Uterus (tissue), 4 donors: ENCODE measurements around the gene HPSE2. TPM values are rescaled to one million over a fixed set of nuclear protein-coding genes. Genes with fewer than 3 reads are reported as not detected.

ENCODE experiments used
- DNase-seq, 2 donors: peaks; one replicate each; pipeline ENCODE4 v3.0.0-alpha.2; 2019 to 2020
- H3K27ac ChIP-seq, 2 donors: fragments of 200-600 bp; sonication (generic); 1 replicate in 1 of 2; 2 replicates in 1 of 2; pipeline ENCODE4 v1.5.1; 2016 to 2018
- H3K27me3 ChIP-seq, 2 donors: fragments of 200-600 bp; sonication (generic); one replicate each; pipeline ENCODE4 v1.5.1; 2018 to 2019; ENCODE audit warnings: control low read depth in 1 of 2
- H3K36me3 ChIP-seq, 2 donors: fragments of 200-600 bp; sonication (generic); one replicate each; pipeline ENCODE4 v1.5.1; 2019; ENCODE audit warnings: control low read depth in 1 of 2
- H3K4me1 ChIP-seq, 2 donors: fragments of 200-600 bp; sonication (generic); one replicate each; pipeline ENCODE4 v1.5.1; 2018 to 2019; ENCODE audit warnings: control low read depth in 1 of 2
- H3K4me3 ChIP-seq, 2 donors: fragments of 200-600 bp; sonication (generic); 1 replicate in 1 of 2; 2 replicates in 1 of 2; pipeline ENCODE4 v1.5.1; 2018 to 2019; ENCODE audit warnings: mild to moderate bottlenecking in 1 of 2
- H3K9me3 ChIP-seq, 2 donors: fragments of 200-600 bp; sonication (generic); one replicate each; pipeline ENCODE4 v1.5.1; 2019; ENCODE audit warnings: control low read depth in 1 of 2
- POLR2A ChIP-seq, 2 donors: fragments of 450-650 bp; IDR thresholded peaks; one replicate each; pipeline ENCODE4 v1.6.1; 2016; ENCODE audit warnings: antibody characterized with exemption in 2 of 2, mild to moderate bottlenecking in 1 of 2, moderate library complexity in 1 of 2
- intact Hi-C: fragments of 100-400 bp; cut with DNase I; formaldehyde crosslinking; loops from one replicate; pipeline ENCODE4 v1.15.1; 2023; ENCODE audit warnings: low total_unique reads
- total RNA-seq, 4 donors: library from RNA; depleted of rRNA in 3 of 4; stranded (reverse); fragments of >200 nt in 3 of 4; gene quantifications; one replicate each; pipeline versions ENCODE4 v1.1.0 to v1.2.4, GENCODE V29; 2014 to 2023
- TF ChIP-seq, protein P1 (sequence below), 4 experiments: fragments of 200-600 bp in 2 of 4; fragments of 450-650 bp in 2 of 4; sonication (generic) in 2 of 4; IDR thresholded peaks; one replicate each; pipeline ENCODE4 v1.5.1; 2016 to 2019; ENCODE audit warnings: antibody characterized with exemption in 4 of 4, mild to moderate bottlenecking in 2 of 4, moderate library complexity in 1 of 4
- donor health status: DM: yes; HTN: yes; CAD: no.

Gene HPSE2
- total RNA-seq, 4 donors from 2014 or later, result 7.0 to 13.6 (median 7.7) TPM; not detected in 1

DNA sequence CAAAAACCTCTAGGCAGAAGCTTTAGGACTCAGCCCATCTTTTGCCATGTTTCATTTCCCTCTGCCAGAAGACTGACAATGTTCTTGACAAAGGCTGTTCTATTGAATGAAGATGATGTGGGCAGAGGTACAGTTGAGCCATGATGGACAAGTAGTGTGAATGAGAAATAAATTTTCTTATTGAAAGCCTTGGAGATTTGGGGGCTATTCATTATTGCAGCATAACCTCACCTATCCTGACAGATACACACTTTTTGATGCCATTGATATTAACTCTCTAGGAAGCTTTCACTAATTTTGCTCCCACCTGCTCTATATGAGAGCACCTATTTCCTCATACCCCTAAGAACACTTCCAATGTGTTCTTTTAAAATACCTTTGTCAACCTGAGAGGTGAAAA is 752.0 kb downstream of the HPSE2 start:
- H3K4me3 ChIP-seq, result no peak overlapping the region
- DNase-seq, result no peak
- H3K36me3 ChIP-seq, result no peaks in the 10 kb centered on the region
- H3K27ac ChIP-seq, result no peak overlapping the region
- intact Hi-C loops, result no loop called here
- H3K4me1 ChIP-seq, result no peaks in the 10 kb centered on the region
- TF ChIP-seq, protein P1, sequence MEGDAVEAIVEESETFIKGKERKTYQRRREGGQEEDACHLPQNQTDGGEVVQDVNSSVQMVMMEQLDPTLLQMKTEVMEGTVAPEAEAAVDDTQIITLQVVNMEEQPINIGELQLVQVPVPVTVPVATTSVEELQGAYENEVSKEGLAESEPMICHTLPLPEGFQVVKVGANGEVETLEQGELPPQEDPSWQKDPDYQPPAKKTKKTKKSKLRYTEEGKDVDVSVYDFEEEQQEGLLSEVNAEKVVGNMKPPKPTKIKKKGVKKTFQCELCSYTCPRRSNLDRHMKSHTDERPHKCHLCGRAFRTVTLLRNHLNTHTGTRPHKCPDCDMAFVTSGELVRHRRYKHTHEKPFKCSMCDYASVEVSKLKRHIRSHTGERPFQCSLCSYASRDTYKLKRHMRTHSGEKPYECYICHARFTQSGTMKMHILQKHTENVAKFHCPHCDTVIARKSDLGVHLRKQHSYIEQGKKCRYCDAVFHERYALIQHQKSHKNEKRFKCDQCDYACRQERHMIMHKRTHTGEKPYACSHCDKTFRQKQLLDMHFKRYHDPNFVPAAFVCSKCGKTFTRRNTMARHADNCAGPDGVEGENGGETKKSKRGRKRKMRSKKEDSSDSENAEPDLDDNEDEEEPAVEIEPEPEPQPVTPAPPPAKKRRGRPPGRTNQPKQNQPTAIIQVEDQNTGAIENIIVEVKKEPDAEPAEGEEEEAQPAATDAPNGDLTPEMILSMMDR (IDR thresholded peaks at IDR 0.05), result no peak
- TF ChIP-seq POLR2A (IDR thresholded peaks at IDR 0.05), result no peak
- H3K27me3 ChIP-seq, result no peaks in the 10 kb centered on the region
- no peaks in the 10 kb centered on the region for H3K9me3 ChIP-seq

DNA sequence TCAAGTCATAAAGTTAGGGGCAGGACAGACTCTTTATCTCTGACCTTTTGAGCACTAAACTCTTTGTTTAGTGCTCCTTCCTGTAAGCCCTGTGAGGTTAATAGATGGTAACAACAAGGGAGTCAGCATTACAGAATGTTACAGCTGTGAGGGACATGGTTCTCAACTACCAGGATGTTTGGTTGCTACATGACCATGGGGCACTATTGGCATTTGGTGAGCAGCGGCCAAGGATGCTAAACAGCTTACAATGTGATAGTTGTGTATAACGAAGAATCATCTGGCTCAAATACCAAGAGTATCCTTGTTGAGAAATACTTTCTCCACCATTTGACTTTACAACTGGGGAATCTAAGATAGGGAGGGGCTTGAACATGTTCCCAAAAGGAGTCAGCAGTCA is 753.6 kb downstream of the HPSE2 start:
- H3K9me3 ChIP-seq, result no peaks in the 10 kb centered on the region
- intact Hi-C loops, result no loop called here
- DNase-seq, result no peak
- no peaks in the 10 kb centered on the region for H3K36me3 ChIP-seq
- H3K27me3 ChIP-seq, result no peaks in the 10 kb centered on the region
- TF ChIP-seq, protein P1 (IDR thresholded peaks at IDR 0.05), result no peak
- TF ChIP-seq POLR2A (IDR thresholded peaks at IDR 0.05), result no peak
- H3K27ac ChIP-seq, result no peak overlapping the region
- H3K4me1 ChIP-seq, result no peaks in the 10 kb centered on the region
- no peak overlapping the region for H3K4me3 ChIP-seq

DNA sequence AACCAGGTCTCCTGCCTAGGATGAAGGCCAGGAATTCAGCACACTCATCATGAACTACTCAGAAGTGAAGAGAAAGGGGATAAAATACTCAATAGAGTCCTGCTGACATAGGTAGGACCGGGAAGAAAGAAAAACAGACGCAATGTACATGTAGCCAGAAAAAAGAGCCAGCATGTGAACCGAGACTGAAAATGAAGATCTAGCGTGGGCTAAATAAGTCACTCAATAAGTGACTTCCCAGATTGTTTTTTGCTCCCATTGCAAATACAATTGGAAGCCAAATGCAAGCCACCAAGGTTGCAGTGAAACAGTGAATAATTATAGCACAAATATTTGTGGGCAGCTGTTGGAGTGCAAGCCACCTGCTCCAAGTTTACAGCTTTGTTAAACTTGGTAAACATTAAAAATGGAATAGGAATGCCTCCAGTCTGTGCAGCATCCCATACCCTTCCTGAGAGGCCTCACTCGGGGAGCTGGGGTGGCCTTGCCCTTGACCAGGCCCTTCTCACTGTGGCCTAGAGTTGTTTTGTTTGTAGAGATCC is 754.2 kb downstream of the HPSE2 start:
- intact Hi-C loops, result no loop called here
- H3K4me1 ChIP-seq, result no peaks in the 10 kb centered on the region
- no peak for DNase-seq
- no peaks in the 10 kb centered on the region for H3K9me3 ChIP-seq
- H3K36me3 ChIP-seq, result no peaks in the 10 kb centered on the region
- H3K27ac ChIP-seq, result no peak overlapping the region
- no peak overlapping the region for H3K4me3 ChIP-seq
- no peaks in the 10 kb centered on the region for H3K27me3 ChIP-seq
- no peak for TF ChIP-seq POLR2A (IDR thresholded peaks at IDR 0.05)

DNA sequence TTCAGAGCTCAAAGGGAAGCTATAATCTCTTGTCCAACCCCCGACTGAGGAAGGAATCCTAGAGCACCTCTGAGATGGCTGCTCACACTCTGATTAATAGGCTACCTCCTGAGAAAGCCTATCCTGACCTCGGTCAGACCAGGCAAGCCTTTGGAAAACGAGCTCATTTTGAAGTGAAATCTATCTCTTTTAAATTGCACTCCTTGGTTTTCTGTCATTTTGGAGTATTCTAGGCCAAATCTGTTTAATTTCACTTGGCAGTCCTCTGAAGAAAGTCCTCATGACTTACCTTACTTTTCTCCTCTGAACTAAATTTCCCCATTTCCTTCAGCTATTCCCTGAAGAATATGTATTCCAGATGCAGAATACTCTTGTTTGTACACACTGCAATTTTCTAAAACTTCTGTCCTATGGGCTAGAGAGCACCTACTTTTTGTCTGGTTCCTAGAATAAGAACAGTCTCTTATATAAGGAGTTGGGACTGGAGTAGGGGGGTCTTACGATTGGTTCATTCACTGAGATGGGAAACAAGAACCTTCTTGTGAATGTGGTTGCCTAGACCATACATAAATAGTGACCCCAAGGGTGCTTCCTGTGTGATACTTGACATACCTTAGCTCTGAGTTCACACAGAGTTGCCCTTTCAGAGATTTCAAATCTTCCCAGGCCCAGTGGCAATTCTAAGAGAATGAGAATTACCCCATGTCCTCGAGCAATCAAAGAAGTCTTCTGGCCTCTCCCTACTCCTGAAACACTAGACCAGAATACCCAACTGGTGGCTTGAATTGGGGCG is 757.0 kb downstream of the HPSE2 start:
- DNase-seq, result no peak
- Histone ChIP-seq H3K36me3 (no peaks in the 10 kb centered on the region), H3K4me1 (no peaks in the 10 kb centered on the region), H3K9me3 (no peaks in the 10 kb centered on the region), H3K4me3 (no peak overlapping the region), H3K27ac (no peak overlapping the region), H3K27me3 (no peaks in the 10 kb centered on the region)
- no peak for TF ChIP-seq POLR2A (IDR thresholded peaks at IDR 0.05)
- TF ChIP-seq, protein P1 (IDR thresholded peaks at IDR 0.05), result no peak
- intact Hi-C loops, result loop anchor here (10.0 kb wide), 1 partner anchor 766 kb away; no protein-coding TSS in a partner anchor

DNA sequence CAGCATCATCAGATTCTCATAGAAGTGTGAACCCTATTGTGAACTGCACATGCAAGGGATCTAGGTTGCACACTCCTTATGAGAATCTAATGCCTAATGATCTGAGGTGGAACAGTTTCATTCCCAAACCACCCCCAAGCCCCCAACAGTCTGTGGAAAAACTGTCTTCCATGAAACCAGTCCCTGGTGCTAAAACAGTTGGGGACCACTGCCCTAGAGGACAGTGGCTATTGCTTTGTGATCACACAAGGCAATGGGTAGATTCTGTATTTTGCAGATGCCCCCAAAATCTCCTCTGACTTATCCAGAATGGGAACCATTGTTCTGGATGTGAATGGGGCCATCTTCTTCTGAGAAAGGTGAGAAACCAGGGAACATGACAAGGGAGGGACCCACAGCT is 757.8 kb downstream of the HPSE2 start:
- TF ChIP-seq, protein P1 (IDR thresholded peaks at IDR 0.05), result no peak
- TF ChIP-seq POLR2A (IDR thresholded peaks at IDR 0.05), result no peak
- Histone ChIP-seq H3K27ac (no peak overlapping the region), H3K36me3 (no peaks in the 10 kb centered on the region), H3K27me3 (no peaks in the 10 kb centered on the region), H3K4me3 (no peak overlapping the region), H3K4me1 (no peaks in the 10 kb centered on the region), H3K9me3 (no peaks in the 10 kb centered on the region)
- no peak for DNase-seq
- intact Hi-C loops, result loop anchor here (10.0 kb wide), 1 partner anchor 767 kb away; no protein-coding TSS in a partner anchor
